Measurements from ENCODE around the gene CAMSAP1.
"Not testable (repeated sequence)": the region's sequence is repeated elsewhere in the genome, so short reads cannot be mapped to it uniquely, and the experiment has no call there.

Gene CAMSAP1

GRCh38 chr9:135920256-135920930, 13.0 kb upstream of the CAMSAP1 start:
- DNase-seq: no peak

GRCh38 chr9:135919318-135919890, 12.1 kb upstream of the CAMSAP1 start:
- no peak for DNase-seq

- not testable (repeated sequence) for DNase-seq
These were observed 8.9 kb upstream of the CAMSAP1 start for GRCh38 chr9:135916227-135916626.

- no peak for DNase-seq
These were observed 7.6 kb upstream of the CAMSAP1 start for GRCh38 chr9:135914921-135915320.

GRCh38 chr9:135911233-135911632, 3.9 kb upstream of the CAMSAP1 start:
- DNase-seq: not testable (repeated sequence)

- DNase-seq: no peak
These were observed 3.4 kb upstream of the CAMSAP1 start for GRCh38 chr9:135910757-135911156.

GRCh38 chr9:135910216-135910615, 2.9 kb upstream of the CAMSAP1 start:
- no peak for DNase-seq

- DNase-seq: no peak
These were observed 2.0 kb upstream of the CAMSAP1 start for GRCh38 chr9:135909371-135909770.

- no peak for DNase-seq
These were observed 1.4 kb upstream of the CAMSAP1 start for GRCh38 chr9:135908754-135909204.

GRCh38 chr9:135908093-135908753, 877 bp upstream of the CAMSAP1 start:
- no peak for DNase-seq

GRCh38 chr9:135907006-135907430, 328 bp downstream of the CAMSAP1 start:
- DNase-seq: no peak

- no peak for DNase-seq
These were observed 898 bp downstream of the CAMSAP1 start for GRCh38 chr9:135906291-135907005.

- no peak for DNase-seq
These were observed 1.7 kb downstream of the CAMSAP1 start for GRCh38 chr9:135905380-135906258.

- no peak for DNase-seq
These were observed 3.4 kb downstream of the CAMSAP1 start for GRCh38 chr9:135903786-135904520.

- DNase-seq: no peak
These were observed 4.0 kb downstream of the CAMSAP1 start for GRCh38 chr9:135903358-135903656.

GRCh38 chr9:135902655-135903357, 4.5 kb downstream of the CAMSAP1 start:
- no peak for DNase-seq

- DNase-seq: no peak
These were observed 5.5 kb downstream of the CAMSAP1 start for GRCh38 chr9:135901826-135902225.

- no peak for DNase-seq
These were observed 6.2 kb downstream of the CAMSAP1 start for GRCh38 chr9:135901031-135901758.

- no peak for DNase-seq
These were observed 8.5 kb downstream of the CAMSAP1 start for GRCh38 chr9:135898634-135899407.

GRCh38 chr9:135896626-135897025, 10.7 kb downstream of the CAMSAP1 start:
- no peak for DNase-seq

All from DMS 273 treated with DMSO at 0.1 percent for 48 hours (cell line).